Hematopoietic multipotent progenitor cell treated with erythropoietin and hydrocortisone succinate and interleukin-3 and kit ligand, for 8 days (in vitro differentiated cells): ENCODE results near the gene RASA2.
"Not testable (repeated sequence)": the region's sequence is repeated elsewhere in the genome, so short reads cannot be mapped to it uniquely, and the experiment has no call there.

Experiments used
- DNase-seq: peaks from one replicate; pipeline ENCODE4 v3.0.0-alpha.2; 2015

The RASA2 gene

DNA sequence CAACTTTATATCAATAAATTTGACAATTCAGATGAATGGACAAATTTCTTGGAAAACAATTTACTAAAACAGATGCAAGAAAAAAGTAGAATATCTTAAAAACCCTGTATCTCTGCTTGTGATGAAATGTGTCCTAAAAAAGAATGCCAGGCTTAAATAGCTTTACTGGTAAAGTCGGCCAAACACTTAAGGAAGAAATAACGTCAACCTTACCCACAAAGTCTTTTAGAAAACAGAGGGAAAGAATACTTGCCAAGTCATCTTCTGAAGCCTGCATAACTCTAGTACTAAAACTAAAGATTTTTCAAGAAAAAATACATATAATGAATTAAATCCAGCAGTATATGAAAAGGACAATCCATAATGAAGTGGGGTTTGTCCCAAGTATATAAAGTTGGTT is 111.1 kb downstream of the RASA2 start:
- DNase-seq, result no peak

GRCh38 chr3:141600331-141600730 is 113.5 kb downstream of the RASA2 start:
- no peak for DNase-seq

GRCh38 chr3:141602706-141603105 is 115.9 kb downstream of the RASA2 start:
- DNase-seq, result no peak

- DNase-seq, result no peak
These were observed 116.7 kb downstream of the RASA2 start for GRCh38 chr3:141603473-141604035.

DNA sequence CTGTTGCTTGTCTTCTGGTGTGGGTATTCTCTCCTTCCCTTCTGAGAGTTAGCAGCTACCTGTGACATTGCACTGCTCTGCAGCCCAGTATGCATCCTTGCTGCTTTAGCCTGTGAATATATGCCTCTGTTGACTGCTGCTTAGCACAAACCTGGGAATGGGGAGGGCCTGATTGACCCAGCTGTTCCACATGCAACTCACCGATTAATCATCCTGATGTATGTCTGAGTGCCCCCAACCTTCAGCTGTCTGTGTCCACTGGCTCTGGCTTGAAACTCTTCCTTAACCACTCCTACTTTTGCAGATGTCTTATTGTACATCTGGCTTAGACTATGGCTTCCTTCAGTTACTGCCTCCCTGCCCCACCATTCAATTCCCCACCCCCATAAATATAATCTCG is 119.1 kb downstream of the RASA2 start:
- DNase-seq, result no peak

DNA sequence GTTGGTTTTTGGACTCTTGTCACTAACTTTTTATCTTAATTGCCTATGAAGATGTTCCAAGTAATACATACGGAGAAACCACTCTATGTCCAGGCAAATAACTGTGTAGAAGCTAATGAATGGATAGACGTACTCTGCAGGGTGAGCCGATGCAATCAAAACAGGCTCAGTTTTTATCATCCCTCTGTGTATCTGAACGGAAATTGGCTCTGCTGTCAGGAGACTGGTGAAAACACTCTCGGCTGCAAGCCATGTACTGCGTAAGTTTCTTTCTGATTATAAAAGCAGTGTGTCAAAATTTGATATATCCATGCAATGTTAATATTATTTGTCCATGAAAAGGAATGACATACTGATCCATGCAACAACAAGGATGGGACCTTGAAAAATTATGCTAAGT is 121.6 kb downstream of the RASA2 start:
- no peak for DNase-seq

GRCh38 chr3:141610939-141611338 is 124.1 kb downstream of the RASA2 start:
- DNase-seq, result no peak

DNA sequence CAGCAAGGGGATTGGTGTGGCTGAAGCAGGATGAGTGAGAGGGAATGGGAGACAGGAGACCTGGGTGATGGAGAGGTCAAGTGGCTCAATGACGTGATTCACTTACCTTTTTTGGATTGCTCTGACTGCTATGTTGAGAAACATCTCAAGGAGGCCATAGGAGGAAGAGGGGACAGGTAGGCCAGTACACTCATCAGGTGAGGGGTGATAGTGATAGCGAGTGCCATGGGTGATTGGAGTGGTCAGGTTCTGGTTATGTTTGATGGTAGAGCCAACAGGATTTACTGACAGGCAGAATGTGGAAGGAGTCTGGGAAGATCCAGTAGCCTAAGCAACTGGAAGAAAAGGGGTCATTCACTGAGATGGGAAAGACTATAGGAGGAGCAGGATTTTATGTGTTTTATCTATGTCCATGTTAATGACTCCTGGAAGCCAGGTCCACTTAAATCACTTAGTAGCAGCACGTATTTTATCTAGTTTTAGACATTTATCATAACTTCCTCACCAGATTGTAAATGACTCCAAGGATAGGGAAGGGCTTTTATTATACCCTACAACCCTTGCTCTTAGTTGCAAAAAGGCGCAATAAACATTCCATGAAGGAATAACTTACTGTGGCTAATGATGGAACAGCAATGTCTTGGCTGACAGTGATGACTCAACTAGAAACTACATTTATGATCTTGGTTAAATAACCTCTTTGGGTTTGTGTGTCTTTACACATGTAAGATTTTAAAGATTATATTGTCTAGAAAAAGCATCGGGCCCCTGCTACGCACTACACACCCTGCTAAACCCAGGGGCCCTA is 131.5 kb downstream of the RASA2 start:
- DNase-seq, result no peak

DNA sequence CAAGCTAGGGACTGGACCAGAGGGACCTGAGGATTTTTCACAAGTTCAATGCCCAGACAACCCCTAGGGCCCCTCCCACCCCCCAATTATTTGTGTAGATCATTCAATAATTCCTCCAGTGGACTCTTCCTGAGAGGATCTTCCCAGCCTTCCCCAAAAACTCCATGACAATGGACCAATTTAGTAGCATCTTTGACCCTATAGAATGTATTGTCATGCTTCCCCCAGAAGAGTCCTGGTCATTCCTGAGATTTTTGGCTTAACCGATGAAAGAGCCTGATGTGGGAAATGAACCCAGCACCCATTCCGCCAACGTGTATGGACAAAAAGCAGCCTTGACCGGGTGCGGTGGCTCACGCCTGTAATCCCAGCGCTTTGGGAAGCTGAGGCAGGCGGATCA is 132.1 kb downstream of the RASA2 start:
- no peak for DNase-seq

DNA sequence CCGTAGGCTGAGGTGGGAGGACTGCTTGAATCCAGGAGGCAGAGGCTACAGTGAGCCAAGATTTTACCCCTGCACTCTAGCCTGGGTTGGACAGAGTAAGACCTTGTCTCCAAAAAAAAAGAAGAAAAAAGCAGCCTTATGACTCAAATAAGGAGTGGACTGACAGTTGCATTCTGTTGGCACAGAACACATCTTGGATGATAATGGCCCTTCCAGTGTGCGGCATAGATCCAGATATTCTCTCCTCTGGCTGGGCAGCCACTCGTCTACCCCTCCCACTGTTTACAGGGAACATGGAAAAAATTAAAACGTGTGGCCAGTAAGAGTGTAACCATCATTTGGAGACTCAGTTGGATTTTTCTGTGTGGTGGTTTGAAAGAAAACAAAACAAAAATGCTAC is 132.6 kb downstream of the RASA2 start:
- DNase-seq, result no peak

GRCh38 chr3:141623691-141624090 is 136.9 kb downstream of the RASA2 start:
- DNase-seq, result no peak

- peak; percentile 12 for DNase-seq
These were observed 138.7 kb downstream of the RASA2 start for GRCh38 chr3:141625506-141625905.

DNA sequence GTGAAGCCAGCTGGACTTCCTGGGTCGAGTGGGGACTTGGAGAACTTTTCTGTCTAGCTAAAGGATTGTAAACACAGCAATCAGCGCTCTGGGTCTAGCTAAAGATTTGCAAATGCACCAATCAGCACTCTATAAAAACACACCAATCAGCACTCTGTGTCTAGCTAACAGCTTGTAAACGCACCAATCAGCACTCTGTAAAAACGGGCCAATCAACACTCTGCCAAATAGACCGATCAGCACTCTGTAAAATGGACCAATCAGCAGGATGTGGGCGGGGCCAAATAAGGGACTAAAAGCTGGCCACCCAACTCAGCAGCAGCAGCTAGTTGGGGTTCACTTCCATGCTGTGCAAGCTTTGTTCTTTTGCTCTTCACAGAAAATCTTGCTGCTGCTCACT is 141.5 kb downstream of the RASA2 start:
- not testable (repeated sequence) for DNase-seq

GRCh38 chr3:141628868-141629441 is 142.1 kb downstream of the RASA2 start:
- peak; percentile 37 for DNase-seq

- DNase-seq, result peak; percentile 60
These were observed 143.1 kb downstream of the RASA2 start for GRCh38 chr3:141629976-141630375.

DNA sequence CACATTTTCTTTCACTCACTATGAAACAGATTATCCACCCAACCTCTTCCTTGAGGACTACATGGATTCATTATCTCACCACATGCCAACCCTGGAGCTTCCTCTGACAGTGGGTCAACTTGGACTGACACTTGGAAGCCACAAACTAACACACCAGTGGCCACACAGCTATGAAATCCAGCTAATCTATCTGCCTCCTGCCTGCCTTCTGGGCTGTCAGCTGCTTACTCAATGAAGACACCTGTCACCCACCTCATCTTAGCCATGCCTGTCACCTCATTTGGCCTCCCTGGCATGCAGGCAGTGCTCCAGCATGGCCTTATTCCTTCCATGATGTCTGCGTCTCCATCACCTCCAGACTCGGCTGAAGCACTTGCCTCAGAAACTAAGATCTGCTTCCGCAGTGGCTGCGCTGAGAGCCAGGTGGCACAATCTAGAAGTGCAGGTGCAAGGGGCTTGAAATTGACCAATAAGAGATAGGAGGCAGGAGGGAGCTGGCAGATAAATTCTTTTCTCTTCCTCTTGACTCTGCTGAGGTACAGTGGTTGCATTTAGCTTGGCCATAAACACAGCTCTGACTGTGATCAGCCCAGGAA is 146.1 kb downstream of the RASA2 start:
- no peak for DNase-seq

GRCh38 chr3:141642215-141642614 is 155.4 kb downstream of the RASA2 start:
- DNase-seq, result no peak

DNA sequence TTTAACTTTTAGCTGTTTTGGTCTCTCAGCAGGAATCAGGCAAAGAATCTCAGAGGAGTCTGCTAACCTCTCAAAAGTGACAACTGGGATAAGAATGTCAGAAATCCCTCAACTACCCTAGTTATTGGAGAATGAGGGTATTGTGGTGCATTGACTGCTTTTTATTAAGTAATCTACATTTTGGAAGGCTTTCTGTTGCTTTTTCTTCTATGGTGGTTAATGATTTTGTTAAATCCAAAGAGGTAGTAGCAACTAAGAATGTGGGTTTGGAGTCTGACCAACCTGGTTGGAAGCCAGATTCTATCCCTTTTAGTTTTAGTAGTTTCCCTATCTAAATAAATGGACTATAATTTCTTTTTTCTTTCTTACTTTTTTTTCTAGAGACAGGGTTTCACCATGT is 156.6 kb downstream of the RASA2 start:
- DNase-seq, result no peak

- DNase-seq, result no peak
These were observed 157.0 kb downstream of the RASA2 start for GRCh38 chr3:141643796-141644195.

DNA sequence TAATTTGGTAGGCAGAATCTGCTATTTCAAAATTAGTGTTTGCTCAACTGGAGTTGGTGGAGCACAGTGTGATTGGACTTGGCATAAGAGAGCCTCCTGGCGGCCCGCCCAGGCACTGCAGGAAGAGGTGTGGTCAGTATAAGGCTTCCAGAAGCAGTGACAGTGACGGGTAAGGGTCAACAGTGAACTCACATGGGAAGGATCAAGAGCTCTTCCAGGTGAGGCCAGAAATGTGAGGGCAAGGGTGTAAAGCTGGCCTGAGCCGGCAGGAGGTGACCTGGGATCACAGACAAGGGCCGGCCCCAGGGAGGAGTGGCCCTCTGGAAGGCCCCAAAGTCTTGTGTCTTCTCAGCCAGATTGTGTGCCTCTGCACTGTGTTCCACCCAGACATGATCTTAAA is 158.1 kb downstream of the RASA2 start:
- peak; percentile 77 for DNase-seq

GRCh38 chr3:141646760-141647561 is 160.1 kb downstream of the RASA2 start:
- peak; percentile 89 for DNase-seq

GRCh38 chr3:141647562-141647915 is 160.7 kb downstream of the RASA2 start:
- DNase-seq, result no peak
